ENCODE measurements around the gene PRAMEF11.
"Not testable (repeated sequence)": the region's sequence is repeated elsewhere in the genome, so short reads cannot be mapped to it uniquely, and the experiment has no call there.

The PRAMEF11 gene

GRCh38 chr1:12784729-12785128 lies 46.5 kb downstream of the PRAMEF11 start:
- not testable (repeated sequence) for H3K4me3 Mint-ChIP-seq; H3K27me3 Mint-ChIP-seq; H3K27ac Mint-ChIP-seq; DNase-seq; ATAC-seq (replicated peaks); H3K4me1 Mint-ChIP-seq (ENCODE audit: low read depth in 2 of 2); H3K36me3 Mint-ChIP-seq (ENCODE audit: insufficient read depth)
- H3K9me3 Mint-ChIP-seq = peaks cover 3 to 10% of the 10 kb centered on the region in 2 donors

DNA sequence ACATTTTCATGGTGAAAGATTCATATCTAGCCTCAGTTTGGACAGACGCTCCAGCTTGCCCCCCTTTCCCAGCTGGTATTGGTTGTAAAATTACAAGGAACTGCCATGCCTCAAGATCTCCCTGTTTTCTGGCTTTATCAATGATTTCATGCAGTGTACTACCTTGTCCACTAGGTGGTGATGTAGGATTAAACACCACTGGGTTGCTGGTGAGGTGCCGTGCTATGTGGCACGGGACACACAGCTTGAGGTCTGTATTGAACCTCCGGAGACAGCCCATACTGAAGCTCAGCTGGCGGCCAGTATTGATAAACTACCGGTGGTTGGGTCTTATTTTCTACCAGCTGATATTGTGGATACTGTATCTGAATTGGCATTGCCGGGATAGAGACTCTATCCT lies 47.4 kb downstream of the PRAMEF11 start:
- H3K9me3 Mint-ChIP-seq = peaks cover 3 to 10% of the 10 kb centered on the region in 2 donors
- DNase-seq; H3K27ac Mint-ChIP-seq; H3K36me3 Mint-ChIP-seq (ENCODE audit: insufficient read depth); H3K4me1 Mint-ChIP-seq (ENCODE audit: low read depth in 2 of 2); H3K4me3 Mint-ChIP-seq; ATAC-seq (replicated peaks): not testable (repeated sequence)
- peaks cover 10 to 12% of the 10 kb centered on the region in 2 donors for H3K27me3 Mint-ChIP-seq

DNA sequence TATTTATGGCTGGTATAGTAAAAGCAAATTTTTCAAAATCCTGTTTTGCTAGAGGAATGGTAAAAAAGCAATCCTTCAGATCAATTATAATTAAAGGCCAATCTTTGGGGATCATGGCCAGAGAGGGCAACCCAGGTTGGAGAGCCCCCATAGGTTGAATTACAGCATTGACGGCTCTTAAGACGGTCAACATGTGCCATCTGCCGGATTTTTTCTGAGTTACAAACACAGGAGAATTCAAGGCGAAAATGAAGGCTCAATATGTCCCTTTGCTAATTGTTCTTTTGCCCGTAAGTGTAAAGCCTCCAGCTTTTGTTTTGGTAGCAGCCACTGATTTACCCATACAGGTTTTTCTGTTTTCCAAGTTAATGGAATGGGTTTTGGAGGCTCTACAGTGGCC lies 49.7 kb downstream of the PRAMEF11 start:
- Mint-ChIP-seq H3K27me3 (peaks cover 31 to 35% of the 10 kb centered on the region in 2 donors), H3K9me3 (peaks cover 3 to 10% of the 10 kb centered on the region in 2 donors)
- H3K36me3 Mint-ChIP-seq (ENCODE audit: insufficient read depth); DNase-seq; ATAC-seq (replicated peaks); H3K4me3 Mint-ChIP-seq; H3K27ac Mint-ChIP-seq; H3K4me1 Mint-ChIP-seq (ENCODE audit: low read depth in 2 of 2): not testable (repeated sequence)

- Mint-ChIP-seq H3K36me3 (ENCODE audit: insufficient read depth) (no peaks in the 10 kb centered on the region), H3K27me3 (peaks cover 37 to 55% of the 10 kb centered on the region in 2 donors), H3K4me3 (no peak overlapping the region), H3K9me3 (no peaks in the 10 kb centered on the region), H3K27ac (no peak overlapping the region), H3K4me1 (ENCODE audit: low read depth in 2 of 2) (no peaks in the 10 kb centered on the region)
- no peak for DNase-seq
- ATAC-seq (replicated peaks) = no peak
These were observed 52.3 kb downstream of the PRAMEF11 start for GRCh38 chr1:12778907-12779306.

- H3K9me3 Mint-ChIP-seq = no peaks in the 10 kb centered on the region
- H3K27me3 Mint-ChIP-seq = peaks cover 39 to 60% of the 10 kb centered on the region in 2 donors
- no peaks in the 10 kb centered on the region for H3K4me1 Mint-ChIP-seq (ENCODE audit: low read depth in 2 of 2)
- DNase-seq = no peak
- H3K27ac Mint-ChIP-seq = no peak overlapping the region
- H3K36me3 Mint-ChIP-seq (ENCODE audit: insufficient read depth) = no peaks in the 10 kb centered on the region
- no peak overlapping the region for H3K4me3 Mint-ChIP-seq
- ATAC-seq (replicated peaks) = no peak
These were observed 53.1 kb downstream of the PRAMEF11 start for GRCh38 chr1:12778061-12778460.

DNA sequence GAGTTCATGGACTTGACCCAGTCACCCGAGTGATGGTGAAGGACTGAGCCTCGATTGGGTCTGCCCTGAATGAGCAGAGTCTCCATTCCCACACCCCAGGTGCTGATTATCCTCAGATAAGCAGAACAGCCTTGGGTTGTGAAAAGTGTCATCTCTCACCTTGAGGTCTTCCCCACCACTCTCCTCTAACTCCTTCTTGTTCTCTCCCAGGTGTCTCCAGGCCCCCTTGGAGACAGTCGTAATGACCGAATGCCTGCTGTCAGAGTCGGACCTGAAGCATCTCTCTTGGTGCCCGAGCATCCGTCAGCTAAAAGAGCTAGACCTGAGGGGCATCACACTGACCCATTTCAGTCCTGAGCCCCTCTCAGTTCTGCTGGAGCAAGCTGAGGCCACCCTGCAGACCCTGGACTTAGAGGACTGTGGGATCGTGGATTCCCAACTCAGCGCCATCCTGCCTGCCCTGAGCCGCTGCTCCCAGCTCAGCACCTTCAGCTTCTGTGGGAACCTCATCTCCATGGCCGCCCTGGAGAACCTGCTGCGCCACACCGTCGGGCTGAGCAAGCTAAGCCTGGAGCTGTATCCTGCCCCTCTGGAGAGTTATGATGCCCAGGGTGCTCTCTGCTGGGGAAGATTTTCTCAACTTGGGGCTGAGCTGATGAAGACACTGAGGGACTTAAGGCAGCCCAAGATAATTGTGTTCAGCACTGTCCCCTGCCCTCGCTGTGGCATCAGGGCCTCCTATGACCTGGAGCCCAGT lies 54.2 kb downstream of the PRAMEF11 start:
- H3K9me3 Mint-ChIP-seq = no peaks in the 10 kb centered on the region
- no peaks in the 10 kb centered on the region for H3K36me3 Mint-ChIP-seq (ENCODE audit: insufficient read depth)
- H3K27me3 Mint-ChIP-seq = peaks cover 46 to 71% of the 10 kb centered on the region in 2 donors
- ATAC-seq (replicated peaks) (no peak), DNase-seq (no peak)
- no peaks in the 10 kb centered on the region for H3K4me1 Mint-ChIP-seq (ENCODE audit: low read depth in 2 of 2)
- no peak overlapping the region for H3K4me3 Mint-ChIP-seq
- no peak overlapping the region for H3K27ac Mint-ChIP-seq

DNA sequence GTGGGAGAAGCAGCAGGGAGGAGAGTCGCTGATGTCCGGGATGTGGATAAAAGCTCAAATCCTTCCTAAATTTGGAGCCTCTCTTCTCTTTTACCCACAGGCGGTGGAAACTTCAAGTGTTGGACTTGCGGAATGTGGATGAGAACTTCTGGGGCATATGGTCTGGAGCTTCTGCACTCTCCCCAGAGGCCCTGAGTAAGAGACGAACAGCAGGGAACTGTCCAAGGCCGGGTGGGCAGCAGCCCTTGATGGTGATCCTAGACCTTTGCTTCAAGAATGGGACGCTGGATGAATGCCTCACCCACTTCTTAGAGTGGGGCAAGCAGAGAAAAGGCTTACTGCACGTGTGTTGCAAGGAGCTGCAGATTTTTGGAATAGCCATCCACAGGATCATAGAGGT lies 55.8 kb downstream of the PRAMEF11 start:
- no peaks in the 10 kb centered on the region for H3K4me1 Mint-ChIP-seq (ENCODE audit: low read depth in 2 of 2)
- H3K27ac Mint-ChIP-seq = no peak overlapping the region
- H3K27me3 Mint-ChIP-seq = peaks cover 61 to 86% of the 10 kb centered on the region in 2 donors

GRCh38 chr1:12774801-12775345 lies 56.3 kb downstream of the PRAMEF11 start:
- no peak for ATAC-seq (replicated peaks)
- Mint-ChIP-seq H3K4me3 (no peak overlapping the region), H3K27me3 (peaks cover 67 to 91% of the 10 kb centered on the region in 2 donors), H3K4me1 (ENCODE audit: low read depth in 2 of 2) (no peaks in the 10 kb centered on the region), H3K9me3 (no peaks in the 10 kb centered on the region), H3K27ac (no peak overlapping the region), H3K36me3 (ENCODE audit: insufficient read depth) (no peaks in the 10 kb centered on the region)
- DNase-seq = no peak

More for the DNA sequence above, 55.8 kb downstream of the PRAMEF11 start:
- no peaks in the 10 kb centered on the region for H3K36me3 Mint-ChIP-seq (ENCODE audit: insufficient read depth)
- DNase-seq (no peak), ATAC-seq (replicated peaks) (no peak)
- no peaks in the 10 kb centered on the region for H3K9me3 Mint-ChIP-seq
- H3K4me3 Mint-ChIP-seq = no peak overlapping the region
